ENCODE results near the gene CEP295NL.

The CEP295NL gene

GRCh38 chr17:78885956-78886355 lies 17.0 kb downstream of the CEP295NL start:
- Histone ChIP-seq H3K27ac (peak overlapping the region; percentile 93), H3K4me1 (ENCODE audit: control insufficient read depth in 1 of 2, insufficient read depth in 1 of 2, low read depth in 1 of 2, low read length in 1 of 2) (peaks cover 100% of the 10 kb centered on the region in 2 experiments), H3K9me3 (no peaks in the 10 kb centered on the region), H3K36me3 (peaks cover 12% of the 10 kb centered on the region), H3K27me3 (no peaks in the 10 kb centered on the region), H3K4me3 (ENCODE audit: low read depth in 1 of 2, low read length in 1 of 2) (no peak overlapping the region)
- TF ChIP-seq CTCF (IDR thresholded peaks at IDR 0.05): no peak

DNA sequence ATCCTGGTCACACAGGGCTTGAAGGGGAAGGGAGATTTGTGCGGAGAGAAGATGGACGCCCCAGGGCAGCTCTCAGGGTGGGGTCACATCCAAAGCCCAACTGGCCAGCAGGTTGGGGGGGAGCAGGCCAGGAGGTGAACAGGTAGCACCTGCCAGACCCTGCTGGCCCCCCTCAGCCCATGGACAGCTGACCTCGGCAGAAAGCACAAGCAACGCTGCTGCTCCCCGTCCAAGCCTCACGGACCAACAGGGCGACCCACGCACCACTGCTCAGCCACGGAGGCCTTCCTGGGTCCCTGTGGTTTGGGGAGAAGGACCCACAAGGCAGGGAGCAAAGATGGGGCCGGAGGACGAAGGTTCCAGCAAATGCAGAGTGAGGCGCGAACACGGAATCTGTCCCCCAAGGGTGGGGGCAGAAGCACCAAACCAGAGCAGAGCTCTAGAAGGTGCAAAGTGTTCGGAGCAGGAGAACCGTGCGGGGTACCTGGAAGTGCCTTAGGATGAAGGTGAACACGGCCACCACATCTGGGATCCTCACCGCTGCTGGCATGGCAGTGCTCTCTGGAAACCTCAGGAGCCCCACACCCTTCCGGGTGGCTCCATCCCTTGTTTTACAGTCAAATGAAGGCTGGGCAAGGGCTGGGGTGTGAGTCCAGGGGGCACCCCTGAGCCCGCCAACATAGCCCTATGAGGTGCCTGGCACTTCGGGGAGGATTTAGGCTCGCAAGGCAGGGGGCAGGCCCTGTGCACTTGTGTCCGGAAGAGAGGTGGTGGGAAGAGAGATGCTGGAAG lies 17.9 kb downstream of the CEP295NL start:
- Histone ChIP-seq H3K27me3 (no peaks in the 10 kb centered on the region), H3K27ac (peak overlapping the region; percentile 93), H3K4me3 (ENCODE audit: low read depth in 1 of 2, low read length in 1 of 2) (peak overlapping the region; percentile 58 to 63), H3K36me3 (peaks cover 14% of the 10 kb centered on the region), H3K9me3 (no peaks in the 10 kb centered on the region), H3K4me1 (ENCODE audit: control insufficient read depth in 1 of 2, insufficient read depth in 1 of 2, low read depth in 1 of 2, low read length in 1 of 2) (peaks cover 100% of the 10 kb centered on the region in 2 experiments)
- TF ChIP-seq CTCF (IDR thresholded peaks at IDR 0.05): no peak

DNA sequence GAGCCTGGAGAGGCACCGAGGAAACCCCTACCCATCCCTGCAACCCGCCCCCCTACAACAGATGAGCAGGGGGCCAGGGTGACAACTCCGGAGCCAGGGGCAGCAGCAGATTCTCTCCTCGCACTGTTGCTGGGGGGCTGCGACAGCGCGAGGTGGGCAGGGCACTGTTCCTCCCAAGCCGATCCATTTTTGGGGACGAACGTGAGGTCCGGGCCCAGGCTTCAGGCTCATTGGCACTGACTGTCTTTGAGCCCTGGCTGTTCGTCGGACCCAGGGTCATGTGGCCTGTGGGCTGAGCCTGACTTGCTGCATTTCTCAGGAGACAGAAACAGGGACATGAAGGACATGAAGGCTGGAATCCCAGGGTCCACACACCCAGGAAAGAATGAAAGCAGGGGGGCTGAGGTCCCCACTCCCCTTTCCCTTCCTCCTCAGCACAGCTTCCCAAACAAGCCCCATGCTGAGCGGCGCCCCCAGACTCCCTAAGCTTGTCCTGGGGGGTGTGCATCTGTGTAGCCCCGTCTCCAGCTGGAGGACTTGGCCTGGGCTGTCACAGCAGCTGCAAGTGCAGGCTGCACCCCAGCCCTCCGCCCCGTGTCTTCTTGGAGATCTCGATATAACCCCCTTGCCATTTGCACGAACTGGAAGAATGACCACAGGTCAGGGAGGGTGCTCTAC lies 18.7 kb downstream of the CEP295NL start:
- peaks cover 100% of the 10 kb centered on the region in 2 experiments for H3K4me1 ChIP-seq (ENCODE audit: control insufficient read depth in 1 of 2, insufficient read depth in 1 of 2, low read depth in 1 of 2, low read length in 1 of 2)
- H3K4me3 ChIP-seq (ENCODE audit: low read depth in 1 of 2, low read length in 1 of 2): peak overlapping the region; percentile 58 to 63
- H3K27ac ChIP-seq: peak overlapping the region; percentile 93

DNA sequence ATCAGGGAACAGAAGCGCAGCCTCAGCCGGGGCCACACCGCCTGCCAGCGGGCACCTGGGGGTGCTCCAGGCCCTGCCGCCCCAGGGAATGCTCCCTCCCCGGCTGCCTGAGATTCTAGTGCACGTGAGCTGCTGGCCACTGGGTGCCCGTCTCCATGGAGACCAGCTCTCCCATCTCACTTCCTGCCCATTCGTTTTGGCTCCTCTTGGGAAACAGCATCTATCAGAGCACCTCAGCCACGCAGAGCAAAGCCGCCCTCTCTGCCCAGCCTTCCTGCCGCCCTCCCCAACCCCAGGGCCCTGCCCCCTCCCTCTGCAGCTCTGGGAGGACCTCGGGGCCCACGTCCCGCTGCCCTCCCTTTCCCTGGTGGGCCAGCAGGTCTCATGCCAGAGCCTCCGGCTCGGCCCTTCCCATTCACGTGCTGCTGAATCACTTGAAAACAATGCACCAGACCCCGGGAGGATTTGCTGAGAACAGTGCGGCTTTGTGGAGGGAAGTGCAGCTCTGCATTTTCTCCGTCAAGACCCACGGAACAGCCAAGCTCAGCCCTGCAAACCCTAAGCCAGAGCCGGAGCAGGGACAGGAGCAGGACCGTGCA lies 19.4 kb downstream of the CEP295NL start:
- Histone ChIP-seq H3K27ac (peak overlapping the region; percentile 93), H3K27me3 (no peaks in the 10 kb centered on the region), H3K36me3 (peaks cover 14% of the 10 kb centered on the region), H3K4me3 (ENCODE audit: low read depth in 1 of 2, low read length in 1 of 2) (peak overlapping the region; percentile 58 to 63), H3K4me1 (ENCODE audit: control insufficient read depth in 1 of 2, insufficient read depth in 1 of 2, low read depth in 1 of 2, low read length in 1 of 2) (peaks cover 100% of the 10 kb centered on the region in 2 experiments), H3K9me3 (no peaks in the 10 kb centered on the region)
- peak; percentile 31 for TF ChIP-seq CTCF (IDR thresholded peaks at IDR 0.05)

More for the DNA sequence above, 18.7 kb downstream of the CEP295NL start:
- Histone ChIP-seq H3K36me3 (peaks cover 14% of the 10 kb centered on the region), H3K9me3 (no peaks in the 10 kb centered on the region), H3K27me3 (no peaks in the 10 kb centered on the region)
- no peak for TF ChIP-seq CTCF (IDR thresholded peaks at IDR 0.05)

DNA sequence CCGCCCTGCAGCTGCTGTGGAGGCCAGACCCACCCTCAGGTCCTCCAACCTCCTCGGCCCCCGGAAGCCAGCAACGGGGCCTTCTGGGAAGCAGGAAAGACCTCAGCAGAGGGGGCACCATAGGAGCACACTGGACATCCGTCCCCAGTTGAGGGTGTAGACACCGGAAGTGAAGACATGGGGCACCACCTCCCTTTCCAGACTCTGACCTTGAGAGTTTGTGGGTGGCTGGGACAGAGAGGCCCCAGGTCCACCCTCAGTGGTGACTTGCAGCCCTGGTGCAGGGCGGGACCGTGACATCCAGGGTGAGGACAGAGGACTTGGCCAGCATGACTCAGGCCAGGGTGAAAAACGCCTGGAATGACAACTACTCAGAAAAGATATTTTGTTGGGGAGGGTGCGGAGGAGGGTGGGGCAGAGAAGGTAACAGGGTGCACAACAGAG lies 19.9 kb downstream of the CEP295NL start:
- Histone ChIP-seq H3K4me1 (ENCODE audit: control insufficient read depth in 1 of 2, insufficient read depth in 1 of 2, low read depth in 1 of 2, low read length in 1 of 2) (peaks cover 100% of the 10 kb centered on the region in 2 experiments), H3K4me3 (ENCODE audit: low read depth in 1 of 2, low read length in 1 of 2) (peak overlapping the region; percentile 58 to 63), H3K27ac (peak overlapping the region; percentile 93)

More for the DNA sequence above, 19.9 kb downstream of the CEP295NL start:
- Histone ChIP-seq H3K27me3 (no peaks in the 10 kb centered on the region), H3K9me3 (no peaks in the 10 kb centered on the region), H3K36me3 (peaks cover 18% of the 10 kb centered on the region)
- no peak for TF ChIP-seq CTCF (IDR thresholded peaks at IDR 0.05)

All from neutrophil (primary cell).